GM18505 (cell line): ENCODE results near the gene SORBS2.

Experiments used
- ATAC-seq: cut with Tn5 transposase; IDR thresholded peaks from one replicate; pipeline ENCODE4 v1.9.1; 2021; ENCODE audit not compliant: unreplicated experiment
- POLR2A ChIP-seq: IDR thresholded peaks from 4 replicates; pipeline ENCODE4 v1.6.1; 2011; ENCODE audit warnings: borderline replicate concordance; ENCODE audit not compliant: insufficient read depth, insufficient read length; ENCODE audit errors: extremely low read depth

Gene SORBS2

DNA sequence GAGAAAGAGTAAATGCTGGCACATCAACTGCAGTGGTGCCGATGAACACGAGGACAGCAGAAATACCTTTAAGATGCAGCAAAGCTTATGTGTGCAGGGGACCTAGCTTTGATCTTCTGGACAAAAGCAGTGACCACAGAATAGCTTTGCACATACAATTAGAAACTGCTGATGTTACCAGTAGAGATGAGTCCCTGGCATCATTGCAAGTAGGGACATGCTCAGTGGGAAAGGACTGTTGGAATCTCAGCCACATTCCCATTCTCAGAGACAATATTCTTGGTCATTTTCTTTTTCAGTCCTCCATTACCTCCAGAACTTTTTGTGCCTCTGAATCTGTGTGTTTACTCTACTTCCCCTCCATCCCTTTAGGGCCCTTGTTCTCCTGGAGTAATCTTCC, 259.7 kb downstream of the SORBS2 start:
- no peak for ATAC-seq
- no peak for TF ChIP-seq POLR2A

DNA sequence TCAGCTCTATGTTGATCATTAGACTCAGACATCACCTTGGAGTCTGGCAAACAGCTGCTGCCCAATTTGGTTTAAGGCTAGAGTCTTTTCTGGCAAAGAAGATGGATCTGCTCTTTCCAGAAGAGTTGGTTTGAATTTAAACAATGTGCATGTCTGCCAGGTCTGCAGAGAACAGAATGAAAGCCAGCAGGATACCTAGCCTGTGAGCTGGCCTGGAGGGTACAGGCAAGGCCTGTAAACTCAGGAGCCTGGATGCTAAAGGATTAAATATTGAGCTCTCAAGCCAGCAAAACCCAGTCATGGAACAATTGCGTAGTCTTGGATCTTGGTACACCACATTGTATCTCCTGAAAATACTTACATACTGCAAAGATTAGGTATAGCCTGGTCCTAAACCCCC, 261.1 kb downstream of the SORBS2 start:
- no peak for ATAC-seq

DNA sequence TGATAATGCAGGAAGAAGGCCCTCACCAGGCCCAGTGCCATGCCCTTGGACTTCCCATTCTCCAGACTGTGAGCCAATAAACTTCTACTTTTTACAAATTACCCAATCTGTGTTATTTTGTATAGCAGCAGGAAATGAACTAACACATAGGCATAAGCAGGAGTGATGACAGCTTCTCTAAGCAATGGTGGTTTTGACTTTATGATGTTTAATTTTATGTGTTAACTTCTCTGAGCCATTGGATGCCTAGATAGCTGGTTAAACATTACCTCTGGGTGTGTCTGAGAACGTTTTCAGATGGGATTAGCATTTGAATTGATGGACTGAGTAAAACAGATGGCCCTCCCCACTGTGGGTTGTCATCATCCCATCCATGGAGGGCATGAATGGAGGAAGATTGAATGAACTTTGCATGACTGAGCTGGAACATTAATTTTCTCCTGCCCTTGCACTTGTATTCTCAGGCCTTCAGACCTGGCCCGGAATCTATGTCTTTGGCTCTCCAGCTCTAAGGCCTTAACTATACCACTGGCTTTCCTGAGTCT, 262.8 kb downstream of the SORBS2 start:
- ATAC-seq = no peak
- TF ChIP-seq POLR2A = no peak

More for the DNA sequence above, 261.1 kb downstream of the SORBS2 start:
- no peak for TF ChIP-seq POLR2A

DNA sequence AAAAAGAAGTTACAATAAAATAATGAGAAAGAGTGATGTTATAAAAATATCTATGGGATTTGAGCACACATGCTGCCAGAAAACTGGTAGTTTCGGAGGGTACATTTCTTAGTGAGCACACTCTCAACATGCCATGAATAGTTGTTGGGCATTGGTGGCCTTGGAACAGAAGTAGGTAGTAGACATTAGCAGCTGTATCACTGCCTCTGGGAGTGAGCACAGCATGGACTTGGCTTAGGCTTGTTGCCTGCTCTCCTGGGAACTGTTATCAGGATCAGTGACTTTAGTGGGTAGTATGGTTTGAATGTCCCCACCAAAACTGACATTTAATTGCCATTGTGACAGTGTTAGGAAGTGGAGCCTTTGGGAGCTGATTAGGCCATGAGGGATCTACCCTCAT, 263.4 kb downstream of the SORBS2 start:
- TF ChIP-seq POLR2A = no peak
- no peak for ATAC-seq

DNA sequence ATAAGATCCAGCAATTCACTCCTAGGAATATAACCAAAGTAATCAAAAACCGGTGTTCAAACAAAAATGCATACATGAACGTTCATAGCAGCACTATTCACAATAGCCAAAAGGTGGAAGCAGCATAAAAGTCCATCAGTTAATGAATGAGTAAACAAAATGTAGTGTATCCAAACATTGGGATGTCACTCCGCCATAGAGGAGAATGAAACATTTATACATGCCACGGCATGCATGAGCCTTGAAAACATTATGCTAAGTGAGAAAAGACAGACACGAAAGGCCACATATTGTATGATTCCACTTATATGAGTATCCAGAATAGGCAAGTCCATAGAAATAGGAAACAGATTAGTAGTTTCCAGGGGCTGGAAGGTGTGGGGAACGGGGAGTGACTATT, 265.7 kb downstream of the SORBS2 start:
- no peak for TF ChIP-seq POLR2A
- ATAC-seq = no peak

DNA sequence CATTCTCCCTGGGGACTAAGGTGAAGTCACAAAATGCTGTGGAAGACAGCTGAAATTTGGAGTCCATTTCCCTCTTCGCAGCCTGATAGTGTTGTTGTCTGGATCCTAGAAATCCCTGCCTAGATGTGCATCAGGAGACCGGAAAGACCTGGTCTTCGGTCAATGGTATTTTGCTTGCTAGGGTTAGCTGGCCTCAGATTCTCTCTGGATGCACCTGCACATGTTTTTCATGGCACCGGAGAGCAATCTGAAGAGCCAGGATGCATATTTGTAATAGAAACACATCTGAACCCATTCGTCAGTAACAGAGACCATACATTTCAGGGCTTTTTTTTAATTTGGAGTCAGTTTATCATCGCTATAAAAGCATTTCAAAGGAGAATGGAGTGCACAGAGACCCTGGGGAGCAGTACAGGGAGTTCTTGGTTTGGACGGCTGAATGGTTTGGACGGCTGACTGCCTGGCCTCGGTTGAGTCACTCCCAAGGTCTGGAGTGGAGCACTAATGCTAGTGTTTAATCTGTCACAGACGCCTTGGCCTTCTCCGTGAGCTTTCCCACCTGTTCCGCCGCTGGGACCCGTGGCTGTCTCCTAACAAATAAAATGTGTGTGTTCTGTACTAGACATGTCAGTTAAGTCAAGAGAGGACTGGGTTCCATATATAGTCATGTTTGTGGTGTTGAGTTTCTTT, 269.2 kb downstream of the SORBS2 start:
- no peak for ATAC-seq
- TF ChIP-seq POLR2A = no peak

DNA sequence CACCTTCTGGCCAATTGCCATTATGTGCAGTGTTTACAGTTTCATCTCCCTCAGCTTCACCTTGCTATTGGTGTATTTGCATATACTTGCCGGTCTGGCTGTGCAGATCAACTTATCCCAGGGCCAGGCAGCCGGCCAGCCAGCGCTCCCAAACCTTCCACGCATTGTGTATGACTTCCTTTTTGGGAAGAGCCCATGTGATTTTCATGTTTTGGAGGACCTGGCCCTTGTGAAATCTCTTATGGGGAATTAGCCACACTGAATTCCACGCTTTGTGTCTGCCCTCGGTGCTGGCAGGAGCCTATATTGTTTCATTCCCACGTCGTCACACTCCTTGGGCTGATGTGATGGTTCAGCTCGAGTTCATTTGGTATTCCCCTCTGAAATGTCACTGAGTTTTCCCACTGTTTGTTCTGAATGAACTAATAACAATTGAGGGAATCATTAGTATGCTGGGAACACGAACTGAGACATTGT, 270.7 kb downstream of the SORBS2 start:
- TF ChIP-seq POLR2A = no peak
- ATAC-seq = no peak

DNA sequence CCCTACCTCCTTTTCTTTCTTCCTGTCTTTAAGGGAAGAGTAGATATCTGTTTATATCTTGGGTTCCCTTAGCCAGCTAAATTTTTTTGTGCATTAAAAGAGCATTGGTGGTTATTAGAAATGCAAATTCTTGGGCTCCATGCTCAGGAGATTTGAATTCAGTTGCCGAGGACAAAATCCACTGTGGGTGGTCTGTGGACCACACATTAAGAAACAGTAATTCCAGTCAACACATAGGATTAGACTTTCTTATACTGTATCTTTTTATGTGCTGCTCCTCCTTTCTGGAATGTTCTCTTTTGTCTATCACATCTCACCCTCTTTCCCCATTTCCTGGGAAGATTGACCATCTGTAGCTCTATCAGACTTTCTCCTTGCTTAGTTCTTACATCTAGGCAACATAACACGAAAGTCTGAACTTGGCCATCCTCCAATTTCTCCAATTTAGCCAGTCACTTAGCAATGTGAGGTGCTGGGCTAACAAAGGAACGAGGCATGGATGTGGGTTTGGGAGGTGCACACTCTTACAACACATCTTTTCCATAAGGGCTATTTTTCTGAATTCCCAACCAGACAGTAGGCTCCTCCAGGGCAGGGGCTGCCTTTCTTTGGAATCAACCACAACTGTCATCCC, 271.4 kb downstream of the SORBS2 start:
- no peak for TF ChIP-seq POLR2A
- ATAC-seq = no peak

DNA sequence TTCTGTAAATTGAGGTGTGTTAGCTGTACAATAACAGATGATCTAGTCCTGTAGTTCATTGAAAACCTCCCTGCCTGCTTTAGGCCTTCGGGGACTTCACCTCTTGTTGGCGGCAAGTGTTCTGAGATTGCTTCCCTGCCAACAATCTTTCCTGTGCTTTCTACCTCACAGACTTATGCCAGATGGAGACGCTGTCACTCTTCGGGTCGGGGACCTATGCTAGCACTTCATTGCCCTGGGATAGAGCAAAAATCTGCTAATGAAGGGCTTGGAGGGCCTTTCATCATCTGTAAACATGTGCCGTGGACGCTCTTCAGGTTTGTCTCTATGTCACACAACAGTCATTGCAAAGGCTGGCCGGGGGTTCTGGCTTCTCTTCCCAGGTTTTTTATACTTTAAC, 272.0 kb downstream of the SORBS2 start:
- no peak for TF ChIP-seq POLR2A
- ATAC-seq = no peak

DNA sequence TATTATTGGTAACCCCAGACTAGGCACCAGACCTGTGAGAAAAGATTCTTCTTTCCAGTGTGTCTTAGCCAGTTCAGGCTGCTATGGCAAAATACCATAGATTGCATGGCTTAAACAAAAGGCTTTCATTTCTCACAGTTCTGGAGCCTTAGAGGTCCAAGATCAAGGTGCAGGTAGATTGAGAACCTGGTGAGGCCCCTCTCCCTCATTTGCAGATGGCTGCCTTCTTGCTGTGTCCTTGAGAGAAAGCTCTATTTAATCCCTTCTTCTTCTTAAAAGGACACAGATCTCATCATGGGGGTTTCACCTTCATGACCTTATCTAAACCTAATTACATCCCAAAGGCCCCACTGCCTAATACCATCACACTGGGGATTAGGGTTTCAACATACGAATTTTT, 273.2 kb downstream of the SORBS2 start:
- TF ChIP-seq POLR2A = no peak
- ATAC-seq = no peak

DNA sequence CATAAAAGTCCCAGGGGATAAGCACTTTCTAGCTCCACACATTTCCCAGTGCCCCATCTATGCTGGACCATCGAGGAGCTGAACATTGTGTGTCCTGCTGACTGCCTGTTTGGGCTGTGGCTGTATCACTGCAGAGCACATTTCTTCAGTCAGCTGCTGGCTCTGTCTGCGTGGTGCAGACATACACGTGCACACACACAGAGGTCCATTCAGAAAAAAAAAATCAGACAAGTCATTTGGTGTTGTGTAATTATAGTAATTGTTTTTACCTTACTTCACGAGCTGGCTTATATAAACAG, 275.6 kb downstream of the SORBS2 start:
- ATAC-seq = no peak
- TF ChIP-seq POLR2A = no peak

DNA sequence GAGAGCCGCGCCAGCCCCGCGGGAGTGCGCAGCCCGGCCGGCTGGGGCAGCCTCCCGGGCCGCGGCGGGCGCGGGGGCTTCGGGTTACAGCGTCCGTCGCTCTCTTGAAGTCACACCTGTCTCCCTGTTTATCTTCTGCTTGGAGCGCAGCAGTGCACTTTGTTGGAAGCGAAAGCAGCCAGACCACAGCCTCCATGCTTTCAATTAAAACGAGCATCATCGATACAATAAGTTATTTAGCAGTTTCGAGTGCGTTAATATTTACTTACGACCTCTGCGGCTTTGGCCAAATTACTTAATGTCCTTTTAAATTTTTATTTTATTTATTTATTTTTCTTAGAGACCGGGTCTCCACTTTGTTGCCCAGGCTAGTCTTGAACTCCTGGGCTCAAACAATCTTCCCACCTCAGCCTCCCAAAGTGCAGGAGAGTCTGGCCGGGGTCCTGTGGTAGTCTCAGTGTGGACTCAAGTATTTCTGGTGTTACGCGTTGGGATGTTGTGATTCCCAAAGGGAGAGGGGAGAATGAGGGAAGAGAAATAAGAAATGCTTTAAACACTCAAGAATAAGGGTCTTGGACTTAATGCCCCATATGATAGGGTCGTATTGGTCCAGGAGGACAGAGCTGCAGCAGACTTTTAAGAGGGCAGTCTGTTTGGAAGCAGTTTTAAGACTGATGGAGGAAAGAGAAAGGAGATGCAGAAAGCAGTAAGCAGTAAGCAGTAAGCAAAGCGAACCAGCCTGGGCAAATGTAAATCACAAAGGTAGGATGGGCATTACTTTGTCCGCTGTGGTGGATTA, 276.2 kb downstream of the SORBS2 start:
- no peak for ATAC-seq
- TF ChIP-seq POLR2A = no peak
